IMR-90 (cell line): ENCODE results near the gene ZNF506. TPM values are rescaled to one million over a fixed set of nuclear protein-coding genes. Genes with fewer than 3 reads are reported as not detected.

Source experiments
- ATAC-seq: fragments of 200-7000 bp; cut with Tn5 transposase; 2 replicates; pipeline ENCODE4 v1.9.1; 2020; ENCODE audit warnings: low read depth, mild to moderate bottlenecking, moderate library complexity
- BruUV-seq: library from RNA; stranded (reverse); fragments of 400-500 nt; replicated peaks from 2 replicates; lab custom pipeline; 2021; lab: Mats Ljungman, UMichigan
- CTCF ChIA-PET: fragments of 300-600 bp; formaldehyde crosslinking; extraction: SDS; loops from one replicate; lab custom pipeline; 2021; ENCODE audit warnings: antibody characterized with exemption; lab: Yijun Ruan, JAX
- POLR2A ChIA-PET: fragments of 300-600 bp; sonication (Branson Sonifier 250); formaldehyde crosslinking; loops from one replicate; lab custom pipeline; 2022; ENCODE audit warnings: antibody characterized with exemption; ENCODE audit not compliant: unreplicated experiment; lab: Charles Lee
- DNase-seq: peaks from one replicate; pipeline ENCODE4 v3.0.0; 2013
- H2AFZ ChIP-seq: replicated peaks from 2 replicates; pipeline ENCODE3; 2013; ENCODE audit warnings: low read length, mild to moderate bottlenecking; ENCODE audit not compliant: poor library complexity
- H2AK5ac ChIP-seq: 2 replicates; pipeline ENCODE4 v1.6.1; 2013; ENCODE audit warnings: low read depth, low read length, inconsistent platforms
- H2AK9ac ChIP-seq: replicated peaks from 2 replicates; pipeline ENCODE3; 2013; ENCODE audit warnings: mild to moderate bottlenecking, low read depth, low read length, moderate library complexity; ENCODE audit not compliant: poor library complexity
- H2BK120ac ChIP-seq: 2 replicates; pipeline ENCODE4 v1.6.1; 2013; ENCODE audit warnings: low read depth, low read length, inconsistent platforms
- H2BK15ac ChIP-seq: 3 replicates; pipeline ENCODE4 v1.6.1; 2013; ENCODE audit warnings: low read depth, low read length, inconsistent platforms
- H2BK20ac ChIP-seq: 2 replicates; pipeline ENCODE4 v1.6.1; 2013; ENCODE audit warnings: low read depth, mild to moderate bottlenecking, inconsistent platforms, low read length, moderate library complexity
- H2BK5ac ChIP-seq: 2 replicates; pipeline ENCODE4 v1.6.1; 2013; ENCODE audit warnings: mild to moderate bottlenecking, low read depth, low read length, inconsistent platforms; ENCODE audit not compliant: poor library complexity, severe bottlenecking
- H3K14ac ChIP-seq: replicated peaks from 2 replicates; pipeline ENCODE4 v1.6.1; 2013; ENCODE audit warnings: low read depth, low read length, inconsistent platforms
- H3K18ac ChIP-seq: 2 replicates; pipeline ENCODE4 v1.6.1; 2013; ENCODE audit warnings: low read depth, low read length, control low read depth
- H3K23ac ChIP-seq: 2 replicates; pipeline ENCODE4 v1.6.1; 2013; ENCODE audit warnings: low read depth, low read length, inconsistent platforms
- H3K27ac ChIP-seq: 2 replicates; pipeline ENCODE4 v1.5.1; 2013; ENCODE audit warnings: mild to moderate bottlenecking, control low read depth, low read length; ENCODE audit not compliant: insufficient read depth
- H3K27me3 ChIP-seq: 2 replicates; pipeline ENCODE4 v1.6.1; 2013; ENCODE audit warnings: low read length; ENCODE audit not compliant: control insufficient read depth, insufficient read depth
- H3K36me3 ChIP-seq: 2 replicates; pipeline ENCODE4 v1.6.1; 2013; ENCODE audit warnings: low read length, mixed read lengths; ENCODE audit not compliant: control insufficient read depth, insufficient read depth
- H3K4ac ChIP-seq: 2 replicates; pipeline ENCODE4 v1.6.1; 2013; ENCODE audit warnings: low read depth, low read length, inconsistent platforms
- H3K4me1 ChIP-seq: 2 replicates; pipeline ENCODE4 v1.6.1; 2013; ENCODE audit warnings: low read length, mixed read lengths; ENCODE audit not compliant: control insufficient read depth, insufficient read depth
- H3K4me2 ChIP-seq: 2 replicates; pipeline ENCODE4 v1.6.1; 2013; ENCODE audit warnings: low read depth, mild to moderate bottlenecking, control low read depth, low read length, moderate library complexity
- H3K4me3 ChIP-seq: 2 replicates; pipeline ENCODE4 v1.5.1; 2013; ENCODE audit warnings: low read depth, mild to moderate bottlenecking, control low read depth, low read length, moderate library complexity; ENCODE audit not compliant: insufficient read depth
- H3K56ac ChIP-seq: 2 replicates; pipeline ENCODE4 v1.6.1; 2013; ENCODE audit warnings: low read length, inconsistent platforms; ENCODE audit not compliant: insufficient read depth; ENCODE audit errors: extremely low read depth
- H3K79me1 ChIP-seq, 2 experiments: 2 replicates each; pipeline ENCODE4 v1.6.1; 2013; ENCODE audit warnings: low read length in 2 of 2, inconsistent platforms in 1 of 2, low read depth in 1 of 2
- H3K9ac ChIP-seq: 2 replicates; pipeline ENCODE4 v1.6.1; 2013; ENCODE audit warnings: low read depth, low read length, control low read depth
- H3K9me1 ChIP-seq: 2 replicates; pipeline ENCODE4 v1.6.1; 2013; ENCODE audit warnings: low read length, inconsistent platforms; ENCODE audit not compliant: insufficient read depth
- H3K9me3 ChIP-seq: 2 replicates; pipeline ENCODE4 v1.6.1; 2013; ENCODE audit warnings: low read length; ENCODE audit not compliant: control insufficient read depth, insufficient read depth
- H4K20me1 ChIP-seq: 2 replicates; pipeline ENCODE4 v1.6.1; 2013; ENCODE audit warnings: low read length, inconsistent platforms; ENCODE audit not compliant: insufficient read depth
- H4K5ac ChIP-seq: 2 replicates; pipeline ENCODE4 v1.6.1; 2013; ENCODE audit warnings: mild to moderate bottlenecking, low read depth, low read length, control low read depth
- H4K8ac ChIP-seq, 2 experiments: 2 replicates each; pipeline ENCODE4 v1.6.1; 2013; ENCODE audit warnings: low read depth in 2 of 2, low read length in 2 of 2, control low read depth in 1 of 2, inconsistent platforms in 1 of 2
- H4K91ac ChIP-seq: 2 replicates; pipeline ENCODE4 v1.6.1; 2013; ENCODE audit warnings: low read depth, low read length, inconsistent platforms; ENCODE audit not compliant: insufficient read depth
- BHLHE40 ChIP-seq: fragments of 150-350 bp; IDR thresholded peaks from 2 replicates; pipeline ENCODE4 v1.6.1; 2016; ENCODE audit warnings: mild to moderate bottlenecking, low read depth, low read length
- CEBPB ChIP-seq: IDR thresholded peaks from 2 replicates; pipeline ENCODE4 v1.6.1; 2012; ENCODE audit warnings: low read depth, low read length, improper control_type of control experiment
- CHD1 ChIP-seq: IDR thresholded peaks from 2 replicates; pipeline ENCODE4 v1.6.1; 2012; ENCODE audit warnings: low read depth, low read length, improper control_type of control experiment
- CTCF ChIP-seq: conservative IDR thresholded peaks from 2 replicates; pipeline ENCODE4 v1.5.1; 2012; ENCODE audit warnings: mild to moderate bottlenecking, low read depth, low read length, improper control_type of control experiment
- ELK1 ChIP-seq: fragments of 150-350 bp; IDR thresholded peaks from 2 replicates; pipeline ENCODE4 v1.6.1; 2016; ENCODE audit warnings: low read depth, mild to moderate bottlenecking, low read length, moderate library complexity, borderline replicate concordance
- FOS ChIP-seq: fragments of 150-350 bp; IDR thresholded peaks from 2 replicates; pipeline ENCODE4 v1.6.1; 2016; ENCODE audit warnings: low read depth, low read length
- MAFK ChIP-seq: IDR thresholded peaks from 2 replicates; pipeline ENCODE4 v1.6.1; 2012; ENCODE audit warnings: low read depth, low read length, improper control_type of control experiment
- MAZ ChIP-seq: IDR thresholded peaks from 2 replicates; pipeline ENCODE4 v1.6.1; 2012; ENCODE audit warnings: low read depth, mild to moderate bottlenecking, low read length, improper control_type of control experiment, moderate library complexity, borderline replicate concordance
- MXI1 ChIP-seq: IDR thresholded peaks from 2 replicates; pipeline ENCODE4 v1.6.1; 2012; ENCODE audit warnings: low read depth, mild to moderate bottlenecking, low read length, moderate library complexity, borderline replicate concordance
- NFE2L2 ChIP-seq: fragments of 150-350 bp; IDR thresholded peaks from 2 replicates; pipeline ENCODE4 v1.6.1; 2016; ENCODE audit warnings: low read depth, mild to moderate bottlenecking, low read length
- POLR2A ChIP-seq: IDR thresholded peaks from 2 replicates; pipeline ENCODE4 v1.6.1; 2012; ENCODE audit warnings: mild to moderate bottlenecking, low read depth, low read length
- RAD21 ChIP-seq: IDR thresholded peaks from 2 replicates; pipeline ENCODE4 v1.6.1; 2012; ENCODE audit warnings: low read length, improper control_type of control experiment
- RCOR1 ChIP-seq: IDR thresholded peaks from 2 replicates; pipeline ENCODE4 v1.6.1; 2012; ENCODE audit warnings: mild to moderate bottlenecking, low read length, improper control_type of control experiment; ENCODE audit not compliant: insufficient replicate concordance
- RFX5 ChIP-seq: IDR thresholded peaks from 2 replicates; pipeline ENCODE4 v1.8.0; 2012; ENCODE audit warnings: low read depth, mild to moderate bottlenecking, low read length, moderate library complexity
- SMC3 ChIP-seq: fragments of 150-350 bp; IDR thresholded peaks from 2 replicates; pipeline ENCODE4 v1.6.1; 2016; ENCODE audit warnings: low read depth, mild to moderate bottlenecking, antibody characterized with exemption, low read length, moderate library complexity
- USF2 ChIP-seq: fragments of 150-350 bp; IDR thresholded peaks from 2 replicates; pipeline ENCODE4 v1.6.1; 2017; ENCODE audit warnings: mild to moderate bottlenecking, antibody characterized with exemption, low read length, low read depth
- whole genome bisulfite sequencing, 2 experiments: methylation state at CpG; one replicate each; pipeline versions ENCODE4 v1.1.5 to v1.1.7; 2013; ENCODE audit warnings: missing lambda C conversion rate in 2 of 2; ENCODE audit not compliant: insufficient read length in 1 of 2; ENCODE audit errors: extremely low coverage in 2 of 2; 5-methylcytosine and 5-hydroxymethylcytosine counted together
- dilution Hi-C: fragments of 300-500 bp; cut with HindIII; formaldehyde crosslinking; loops from one replicate; pipeline ENCODE4 v1.14.3; 2018; ENCODE audit warnings: low sequenced_read_pairs; ENCODE audit not compliant: unreplicated experiment
- in situ Hi-C: fragments of 300-500 bp; cut with MboI; formaldehyde crosslinking; loops from 3 replicates; pipeline ENCODE4 v1.14.3; 2019; ENCODE audit warnings: low sequenced_read_pairs, inconsistent platforms, mixed read lengths
- intact Hi-C: fragments of 100-400 bp; cut with micrococcal nuclease; formaldehyde crosslinking; loops from 2 replicates; pipeline ENCODE4 v1.10.0; 2022
- polyA plus RNA-seq, 3 experiments: library from polyadenylated mRNA; depleted of rRNA; stranded (reverse); fragments of >200 nt; gene quantifications; 2 replicates each; pipeline ENCODE4 v1.2.3, GENCODE V29; 2012; ENCODE audit warnings: low replicate concordance in 1 of 3
- total RNA-seq: library from RNA; depleted of rRNA; stranded (reverse); fragments of >200 nt; gene quantifications from 2 replicates; pipeline ENCODE4 v1.2.3, GENCODE V29; 2012

ZNF506 gene
- total and polyA plus RNA-seq, 2 of the 4 experiments (the other 2 are of a cell fraction): 2.4 to 6.1 TPM

GRCh38 chr19:19788015-19788414, 33.5 kb downstream of the ZNF506 start:
- WGBS, 2 experiments: 100% methylated on average over 1 of the region's 1 CpG; no CpG with 5 or more reads in 1 of the 2 experiments
- dilution Hi-C loops: no loop called here

More at GRCh38 chr19:19788015-19788414, 33.5 kb downstream of the ZNF506 start:
- no peak overlapping the region for H3K27ac ChIP-seq
- no peak overlapping the region for H3K14ac ChIP-seq
- peaks cover 4 to 8% of the 10 kb centered on the region in 2 experiments; a peak in 1 of 4 replicates for H3K79me1 ChIP-seq
- no TSS peak for BruUV-seq
- H3K9me3 ChIP-seq: peaks cover 13% of the 10 kb centered on the region
- no peak overlapping the region for H2AK9ac ChIP-seq
- no peak overlapping the region for H3K4me2 ChIP-seq
- no peak overlapping the region for H3K4ac ChIP-seq
- no peak overlapping the region for H4K91ac ChIP-seq
- no peak overlapping the region for H4K5ac ChIP-seq
- intact Hi-C loops (no loop called here), in situ Hi-C loops (no loop called here)
- H2AFZ ChIP-seq: no peak overlapping the region
- no peak overlapping the region for H4K8ac ChIP-seq
- no peak overlapping the region for H2AK5ac ChIP-seq
- H3K27me3 ChIP-seq: no peaks in the 10 kb centered on the region
- ChIA-PET POLR2A (no interaction called here), CTCF (no interaction called here)
- H4K20me1 ChIP-seq: no peaks in the 10 kb centered on the region
- H3K9ac ChIP-seq: no peak overlapping the region
- no peak overlapping the region for H2BK120ac ChIP-seq
- no peak overlapping the region for H2BK5ac ChIP-seq
- no peak overlapping the region for H3K56ac ChIP-seq
- H3K36me3 ChIP-seq: peaks cover 31% of the 10 kb centered on the region
- H3K9me1 ChIP-seq: no peaks in the 10 kb centered on the region
- H3K23ac ChIP-seq: no peak overlapping the region
- no peak overlapping the region for H2BK15ac ChIP-seq
- TF ChIP-seq MAZ (no peak), POLR2A (no peak), NFE2L2 (no peak), BHLHE40 (no peak), RAD21 (no peak), CTCF (no peak), MAFK (no peak), FOS (no peak), USF2 (no peak), ELK1 (no peak), RCOR1 (no peak), RFX5 (no peak), CHD1 (no peak), SMC3 (no peak), CEBPB (no peak), MXI1 (no peak)
- no peak overlapping the region for H2BK20ac ChIP-seq
- DNase-seq (no peak), ATAC-seq (no peak)
- H3K18ac ChIP-seq: no peak overlapping the region
- H3K4me1 ChIP-seq: no peaks in the 10 kb centered on the region
- H3K4me3 ChIP-seq: no peak overlapping the region
